ENCODE data around the gene SERPINB10. TPM values are rescaled to one million over a fixed set of nuclear protein-coding genes. Genes with fewer than 3 reads are reported as not detected.

SERPINB10 gene, protein sequence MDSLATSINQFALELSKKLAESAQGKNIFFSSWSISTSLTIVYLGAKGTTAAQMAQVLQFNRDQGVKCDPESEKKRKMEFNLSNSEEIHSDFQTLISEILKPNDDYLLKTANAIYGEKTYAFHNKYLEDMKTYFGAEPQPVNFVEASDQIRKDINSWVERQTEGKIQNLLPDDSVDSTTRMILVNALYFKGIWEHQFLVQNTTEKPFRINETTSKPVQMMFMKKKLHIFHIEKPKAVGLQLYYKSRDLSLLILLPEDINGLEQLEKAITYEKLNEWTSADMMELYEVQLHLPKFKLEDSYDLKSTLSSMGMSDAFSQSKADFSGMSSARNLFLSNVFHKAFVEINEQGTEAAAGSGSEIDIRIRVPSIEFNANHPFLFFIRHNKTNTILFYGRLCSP
- total RNA-seq (2021; fragmentation: NEBNext Ultra II Directional; extraction: Animal tissue kit (Norgen Biotek cat#: 25700)) (not detected in 2 replicates), polyA plus RNA-seq (2011; rRNA removed) (not detected in 2 replicates), polyA minus RNA-seq (2011; rRNA and poly(A)+ RNA removed) (not detected in 2 replicates)
- not detected for polyA plus RNA-seq (2011; cell fraction: cytosol; rRNA removed)
- not detected for polyA plus RNA-seq (2011; cell fraction: nucleus; rRNA removed)
- not detected in 4 replicates for polyA plus RNA-seq (2012, experiment 1 of 2)
- polyA plus RNA-seq (2012, experiment 2 of 2) = not detected
- polyA plus RNA-seq (2013, experiment 1 of 2) = 0.06 TPM
- polyA plus RNA-seq (2013, experiment 2 of 2) = not detected
- polyA minus RNA-seq (2011; cell fraction: cytosol; rRNA and poly(A)+ RNA removed) = not detected
- not detected for polyA minus RNA-seq (2011; cell fraction: nucleus; rRNA and poly(A)+ RNA removed)
- long read RNA-seq, experiment 1 = 0 reads
- long read RNA-seq, experiment 2 = 0 reads

DNA sequence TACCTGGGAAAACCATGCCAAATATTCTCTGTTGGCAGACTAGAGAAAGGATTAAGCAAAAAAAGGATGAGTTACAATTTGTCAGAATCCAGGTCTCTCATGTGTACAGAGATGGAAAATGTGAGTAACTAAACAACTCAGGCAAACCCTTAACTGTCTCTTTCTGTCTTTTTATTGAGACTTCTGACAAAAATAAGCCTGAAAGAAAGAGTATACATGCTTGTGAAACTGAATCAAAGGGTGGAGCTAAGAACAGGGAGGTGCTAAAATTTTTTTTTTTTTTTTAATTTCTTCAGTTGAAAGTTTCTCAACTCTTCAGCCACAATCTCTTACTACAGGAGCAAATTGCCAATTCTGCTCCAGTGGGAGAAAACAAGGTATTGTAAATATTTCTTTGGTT is at the start of gene SERPINB10:
SERPINB10 (plus strand) TSS at position 295 of the 400 bp plus-strand sequence. CDS start 7,553 bp downstream, outside the sequence.
- DNase-seq (ENCODE audit: low read depth in 1 of 2, low spot score in 2 of 2) (no peak), FAIRE-seq (no peak)
- H3K23me2 ChIP-seq (ENCODE audit: low read depth, low read length) = no peaks in the 10 kb centered on the region
- H2BK15ac ChIP-seq (ENCODE audit: low read length) = no peak within 1 kb of the TSS
- no peak within 1 kb of the TSS for H3K23ac ChIP-seq (ENCODE audit: insufficient read length)
- peaks cover 0 to 2% (median 0%) of the 10 kb centered on the region in 4 experiments; a peak in 1 of 7 replicates for H3K4me1 ChIP-seq (replicated peaks in 1 of 4; ENCODE audit: control insufficient read depth in 3 of 4, insufficient read depth in 4 of 4, low read length in 3 of 4)
- no peak within 1 kb of the TSS for H4K91ac ChIP-seq (replicated peaks; ENCODE audit: insufficient read length, low read length)
- no peak within 1 kb of the TSS for H2BK20ac ChIP-seq (ENCODE audit: low read length)
- H3K4ac ChIP-seq (replicated peaks; ENCODE audit: insufficient read length, low read depth, low read length) = no peak within 1 kb of the TSS
- H3K27me3 ChIP-seq (replicated peaks in 1 of 4; ENCODE audit: control insufficient read depth in 3 of 4, extremely low read depth in 1 of 4, insufficient read depth in 3 of 4, low read length in 3 of 4) = no peaks in the 10 kb centered on the region
- no peak within 1 kb of the TSS for H2AK5ac ChIP-seq (ENCODE audit: low read depth, low read length)
- peaks cover 0 to 7% of the 10 kb centered on the region in 2 experiments; a peak in 1 of 4 replicates for H3K9me3 ChIP-seq (ENCODE audit: insufficient read depth in 2 of 2, low read depth in 1 of 2, low read length in 1 of 2)
- H3K4me3 ChIP-seq (ENCODE audit: extremely low read depth in 1 of 4, insufficient read depth in 2 of 4, low read depth in 3 of 4, low read length in 4 of 4) = no peak within 1 kb of the TSS
- H3K56ac ChIP-seq (replicated peaks; ENCODE audit: insufficient read length, low read depth, low read length) = no peak within 1 kb of the TSS
- H3K36me3 ChIP-seq (ENCODE audit: control insufficient read depth in 2 of 4, insufficient read depth in 4 of 4, low read length in 3 of 4) = no peaks in the 10 kb centered on the region
- no peak within 1 kb of the TSS for H3K27ac ChIP-seq (ENCODE audit: low read depth, low read length)
- no peak within 1 kb of the TSS for H3K9ac ChIP-seq (replicated peaks in 1 of 4; ENCODE audit: extremely low read depth in 1 of 4, low read depth in 3 of 4, low read length in 3 of 4)
- no peak within 1 kb of the TSS for H3K18ac ChIP-seq (ENCODE audit: extremely low read depth, low read length)
- no peak within 1 kb of the TSS for H2BK12ac ChIP-seq (ENCODE audit: low read depth, low read length)
- POLR2A ChIA-PET (ENCODE audit: partially characterized antibody) = no interaction called here
- H3K79me2 ChIP-seq (ENCODE audit: control insufficient read depth in 1 of 2, insufficient read depth in 2 of 2, low read length in 2 of 2) = no peaks in the 10 kb centered on the region
- no peak within 1 kb of the TSS for H2AFZ ChIP-seq (ENCODE audit: low read length)
- H4K20me1 ChIP-seq (replicated peaks in 1 of 2; ENCODE audit: control insufficient read depth in 1 of 2, insufficient read depth in 2 of 2, low read length in 2 of 2) = no peaks in the 10 kb centered on the region
- no peak within 1 kb of the TSS for H2BK5ac ChIP-seq (ENCODE audit: low read depth, low read length)
- H3K79me1 ChIP-seq (ENCODE audit: low read depth, low read length) = no peaks in the 10 kb centered on the region
- H4K8ac ChIP-seq (ENCODE audit: extremely low read depth, insufficient read depth, low read length) = no peak within 1 kb of the TSS
- no peak within 1 kb of the TSS for H2BK120ac ChIP-seq (replicated peaks; ENCODE audit: low read depth, low read length)
- no peak within 1 kb of the TSS for H3K4me2 ChIP-seq (ENCODE audit: insufficient read depth in 1 of 2, low read depth in 2 of 2, low read length in 2 of 2)
- H3K14ac ChIP-seq (ENCODE audit: insufficient read length) = no peak within 1 kb of the TSS
- H4K5ac ChIP-seq (ENCODE audit: insufficient read length, low read depth, low read length) = no peak within 1 kb of the TSS
- CTCF ChIA-PET (ENCODE audit: partially characterized antibody) = interaction anchor here (0.6 to 2.0 kb wide), 3 partner anchors 20 to 57 kb away, joined by 3 to 6 read pairs (median 3); no protein-coding TSS in a partner anchor
- no peak for TF ChIP-seq TEAD4 (IDR thresholded peaks at IDR 0.05; ENCODE audit: low read depth, low read length)
- TF ChIP-seq, protein P1, sequence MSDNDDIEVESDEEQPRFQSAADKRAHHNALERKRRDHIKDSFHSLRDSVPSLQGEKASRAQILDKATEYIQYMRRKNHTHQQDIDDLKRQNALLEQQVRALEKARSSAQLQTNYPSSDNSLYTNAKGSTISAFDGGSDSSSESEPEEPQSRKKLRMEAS (IDR thresholded peaks at IDR 0.05) = no peak
- no peak for TF ChIP-seq CREB1 (IDR thresholded peaks at IDR 0.05)
- TF ChIP-seq JUN (IDR thresholded peaks at IDR 0.05; ENCODE audit: low read depth, low read length) = no peak
- TF ChIP-seq BRCA1 (IDR thresholded peaks at IDR 0.05; ENCODE audit: low read depth, low read length) = no peak
- TF ChIP-seq NRF1 (IDR thresholded peaks at IDR 0.05; ENCODE audit: low read depth, low read length) = no peak
- TF ChIP-seq, protein P2, sequence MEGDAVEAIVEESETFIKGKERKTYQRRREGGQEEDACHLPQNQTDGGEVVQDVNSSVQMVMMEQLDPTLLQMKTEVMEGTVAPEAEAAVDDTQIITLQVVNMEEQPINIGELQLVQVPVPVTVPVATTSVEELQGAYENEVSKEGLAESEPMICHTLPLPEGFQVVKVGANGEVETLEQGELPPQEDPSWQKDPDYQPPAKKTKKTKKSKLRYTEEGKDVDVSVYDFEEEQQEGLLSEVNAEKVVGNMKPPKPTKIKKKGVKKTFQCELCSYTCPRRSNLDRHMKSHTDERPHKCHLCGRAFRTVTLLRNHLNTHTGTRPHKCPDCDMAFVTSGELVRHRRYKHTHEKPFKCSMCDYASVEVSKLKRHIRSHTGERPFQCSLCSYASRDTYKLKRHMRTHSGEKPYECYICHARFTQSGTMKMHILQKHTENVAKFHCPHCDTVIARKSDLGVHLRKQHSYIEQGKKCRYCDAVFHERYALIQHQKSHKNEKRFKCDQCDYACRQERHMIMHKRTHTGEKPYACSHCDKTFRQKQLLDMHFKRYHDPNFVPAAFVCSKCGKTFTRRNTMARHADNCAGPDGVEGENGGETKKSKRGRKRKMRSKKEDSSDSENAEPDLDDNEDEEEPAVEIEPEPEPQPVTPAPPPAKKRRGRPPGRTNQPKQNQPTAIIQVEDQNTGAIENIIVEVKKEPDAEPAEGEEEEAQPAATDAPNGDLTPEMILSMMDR (IDR thresholded peaks at IDR 0.05; ENCODE audit: control extremely low read depth in 1 of 3, insufficient read depth in 1 of 3, low read depth in 1 of 3, low read length in 3 of 3) = no peak
- no peak for TF ChIP-seq TAF1 (IDR thresholded peaks at IDR 0.05; ENCODE audit: low read depth, low read length)
- TF ChIP-seq CHD1 (IDR thresholded peaks at IDR 0.05; ENCODE audit: low read depth, low read length) = no peak
- no peak for TF ChIP-seq RFX5 (IDR thresholded peaks at IDR 0.05; ENCODE audit: borderline replicate concordance, low read depth, low read length)

Measured in H1 (cell line).